Transverse colon (tissue), 4 donors: ENCODE data around the gene SETD1A.

Experiments used
- EP300 ChIP-seq: sonication (generic); formaldehyde crosslinking; IDR thresholded peaks from one replicate; pipeline ENCODE4 v1.6.1; 2017; ENCODE audit warnings: antibody characterized with exemption, low read depth
- POLR2A ChIP-seq: fragments of 450-650 bp; IDR thresholded peaks from one replicate; pipeline ENCODE4 v1.6.1; 2016; ENCODE audit warnings: antibody characterized with exemption, mild to moderate bottlenecking, moderate library complexity
- POLR2AphosphoS5 ChIP-seq, 3 donors: sonication (generic); formaldehyde crosslinking; IDR thresholded peaks; one replicate each; pipeline ENCODE4 v1.6.1; 2016; ENCODE audit warnings: antibody characterized with exemption in 3 of 3
- TF ChIP-seq, protein P1 (sequence below), 5 experiments: fragments of 200-600 bp in 3 of 5; fragments of 450-650 bp in 2 of 5; sonication (generic) in 3 of 5; IDR thresholded peaks; 1 replicate in 2 of 5; 2 replicates in 3 of 5; pipeline ENCODE4 v1.5.1; 2016 to 2017; ENCODE audit warnings: antibody characterized with exemption in 5 of 5, inconsistent platforms in 3 of 5, mild to moderate bottlenecking in 2 of 5, moderate library complexity in 1 of 5

- TF ChIP-seq, protein P1, sequence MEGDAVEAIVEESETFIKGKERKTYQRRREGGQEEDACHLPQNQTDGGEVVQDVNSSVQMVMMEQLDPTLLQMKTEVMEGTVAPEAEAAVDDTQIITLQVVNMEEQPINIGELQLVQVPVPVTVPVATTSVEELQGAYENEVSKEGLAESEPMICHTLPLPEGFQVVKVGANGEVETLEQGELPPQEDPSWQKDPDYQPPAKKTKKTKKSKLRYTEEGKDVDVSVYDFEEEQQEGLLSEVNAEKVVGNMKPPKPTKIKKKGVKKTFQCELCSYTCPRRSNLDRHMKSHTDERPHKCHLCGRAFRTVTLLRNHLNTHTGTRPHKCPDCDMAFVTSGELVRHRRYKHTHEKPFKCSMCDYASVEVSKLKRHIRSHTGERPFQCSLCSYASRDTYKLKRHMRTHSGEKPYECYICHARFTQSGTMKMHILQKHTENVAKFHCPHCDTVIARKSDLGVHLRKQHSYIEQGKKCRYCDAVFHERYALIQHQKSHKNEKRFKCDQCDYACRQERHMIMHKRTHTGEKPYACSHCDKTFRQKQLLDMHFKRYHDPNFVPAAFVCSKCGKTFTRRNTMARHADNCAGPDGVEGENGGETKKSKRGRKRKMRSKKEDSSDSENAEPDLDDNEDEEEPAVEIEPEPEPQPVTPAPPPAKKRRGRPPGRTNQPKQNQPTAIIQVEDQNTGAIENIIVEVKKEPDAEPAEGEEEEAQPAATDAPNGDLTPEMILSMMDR (IDR thresholded peaks at IDR 0.05), result peak in 2 of 5 experiments; percentile 11 to 54
- TF ChIP-seq POLR2AphosphoS5 (IDR thresholded peaks at IDR 0.05) (peak; percentile 34 to 78 (median 63)), EP300 (no peak), POLR2A (peak; percentile 60)
These were observed at the start of gene SETD1A for GRCh38 chr16:30957456-30958174.
